Body of pancreas (tissue), 4 donors: ENCODE measurements around the gene GDPD4. TPM values are rescaled to one million over a fixed set of nuclear protein-coding genes. Genes with fewer than 3 reads are reported as not detected.

ENCODE experiments used
- ATAC-seq: fragments of 150-250 bp; one replicate; pipeline ENCODE4 v1.9.1; 2016
- DNase-seq, 4 donors: peaks; one replicate each; pipeline ENCODE4 v3.0.0-alpha.2; 2019
- H3K27ac ChIP-seq, 4 donors: fragments of 200-600 bp; sonication (generic); 1 replicate in 3 of 4; 2 replicates in 1 of 4; pipeline versions ENCODE4 v1.5.1 to v1.6.1; 2016 to 2019; ENCODE audit warnings: mild to moderate bottlenecking in 1 of 4, mixed read lengths in 1 of 4, moderate library complexity in 1 of 4
- H3K27me3 ChIP-seq, 2 donors: fragments of 200-600 bp; sonication (generic); one replicate each; pipeline ENCODE4 v1.6.0; 2016; ENCODE audit warnings: mild to moderate bottlenecking in 1 of 2
- H3K36me3 ChIP-seq, 2 donors: fragments of 200-600 bp; sonication (generic); replicated peaks in 1 of 2; 2 replicates each; pipeline ENCODE4 v1.5.1; 2016; ENCODE audit warnings: low read depth in 2 of 2; ENCODE audit not compliant: insufficient read depth in 1 of 2
- H3K4me1 ChIP-seq: fragments of 200-600 bp; sonication (generic); one replicate; pipeline ENCODE4 v1.6.0; 2016
- H3K4me3 ChIP-seq, 2 donors: fragments of 200-600 bp; sonication (generic); 1 replicate in 1 of 2; 2 replicates in 1 of 2; pipeline ENCODE4 v1.5.1; 2016 to 2019
- H3K9me3 ChIP-seq, 3 donors: fragments of 200-600 bp; sonication (generic); 1 replicate in 2 of 3; 2 replicates in 1 of 3; pipeline ENCODE4 v1.5.1; 2016
- CTCF ChIP-seq, 7 experiments: fragments of 450-650 bp in 4 of 7; fragments of 200-600 bp in 3 of 7; sonication (generic) in 3 of 7; IDR thresholded peaks; one replicate each; pipeline ENCODE4 v1.5.1; 2016 to 2019; ENCODE audit warnings: antibody characterized with exemption in 7 of 7
- POLR2A ChIP-seq, 3 donors: fragments of 450-650 bp; IDR thresholded peaks; one replicate each; pipeline ENCODE4 v1.6.1; 2016; ENCODE audit warnings: antibody characterized with exemption in 3 of 3, mild to moderate bottlenecking in 2 of 3
- WGBS, 2 donors: methylation state at CpG; one replicate each; pipeline ENCODE4 v1.1.5; 2017; 5-methylcytosine and 5-hydroxymethylcytosine counted together
- intact Hi-C: fragments of 100-400 bp; cut with DNase I; formaldehyde crosslinking; loops from one replicate; pipeline ENCODE4 v1.15.1; 2023
- total RNA-seq, 2 donors: library from RNA; depleted of rRNA; stranded (reverse); fragments of >200 nt; gene quantifications; one replicate each; pipeline ENCODE4 v1.1.0, GENCODE V29; 2016

Gene GDPD4
- total RNA-seq, 2 donors from 2014 or later: not detected

GRCh38 chr11:77209663-77210062 lies 91.8 kb downstream of the GDPD4 start:
- no peak overlapping the region for H3K27ac ChIP-seq
- TF ChIP-seq CTCF (IDR thresholded peaks at IDR 0.05): no peak
- no peak for TF ChIP-seq POLR2A (IDR thresholded peaks at IDR 0.05)
- ATAC-seq (no peak), DNase-seq (no peak)
- H3K4me3 ChIP-seq: no peak overlapping the region
- H3K27me3 ChIP-seq: no peaks in the 10 kb centered on the region
- WGBS, 2 donors: 70 to 84% methylated on average over 4 of the region's 4 CpGs
- intact Hi-C loops: no loop called here
- peaks cover 9% of the 10 kb centered on the region for H3K4me1 ChIP-seq
- no peaks in the 10 kb centered on the region for H3K36me3 ChIP-seq
- H3K9me3 ChIP-seq: no peaks in the 10 kb centered on the region

GRCh38 chr11:77208535-77208934 lies 93.0 kb downstream of the GDPD4 start:
- peaks cover 9% of the 10 kb centered on the region for H3K4me1 ChIP-seq
- no peak for ATAC-seq
- TF ChIP-seq CTCF (IDR thresholded peaks at IDR 0.05) (no peak), POLR2A (IDR thresholded peaks at IDR 0.05) (no peak)
- DNase-seq: no peak
- no peak overlapping the region for H3K27ac ChIP-seq
- H3K36me3 ChIP-seq: no peaks in the 10 kb centered on the region
- H3K27me3 ChIP-seq: no peaks in the 10 kb centered on the region
- H3K4me3 ChIP-seq: no peak overlapping the region
- intact Hi-C loops: no loop called here
- 74 to 80% methylated on average over 5 to 8 of the region's 11 CpGs for WGBS, 2 donors
- no peaks in the 10 kb centered on the region for H3K9me3 ChIP-seq

- H3K27me3 ChIP-seq: no peaks in the 10 kb centered on the region
- ATAC-seq: no peak
- no peak overlapping the region for H3K27ac ChIP-seq
- no peak overlapping the region for H3K4me3 ChIP-seq
- H3K4me1 ChIP-seq: peaks cover 9% of the 10 kb centered on the region
- DNase-seq: peak in 1 of 4 donors; percentile 10
- H3K9me3 ChIP-seq: no peaks in the 10 kb centered on the region
- no peaks in the 10 kb centered on the region for H3K36me3 ChIP-seq
- TF ChIP-seq CTCF (IDR thresholded peaks at IDR 0.05) (no peak), POLR2A (IDR thresholded peaks at IDR 0.05) (no peak)
- intact Hi-C loops: no loop called here
- 76 to 81% methylated on average over 7 to 10 of the region's 10 CpGs for WGBS, 2 donors
These were observed 93.7 kb downstream of the GDPD4 start for GRCh38 chr11:77207618-77208313.

- Histone ChIP-seq H3K4me3 (no peak overlapping the region), H3K27ac (no peak overlapping the region), H3K9me3 (no peaks in the 10 kb centered on the region), H3K4me1 (peaks cover 7% of the 10 kb centered on the region), H3K36me3 (no peaks in the 10 kb centered on the region), H3K27me3 (no peaks in the 10 kb centered on the region)
- 81 to 83% methylated on average over 6 to 10 of the region's 10 CpGs for WGBS, 2 donors
- TF ChIP-seq POLR2A (IDR thresholded peaks at IDR 0.05) (no peak), CTCF (IDR thresholded peaks at IDR 0.05) (no peak)
- intact Hi-C loops: no loop called here
- DNase-seq (no peak), ATAC-seq (no peak)
These were observed 94.4 kb downstream of the GDPD4 start for GRCh38 chr11:77207019-77207485.
